B cell (primary cell): Measurements from ENCODE around the gene CADPS.

Source experiments
- CTCF ChIP-seq: fragments of 200-600 bp; IDR thresholded peaks from one replicate; pipeline ENCODE4 v1.8.0; 2022; ENCODE audit warnings: antibody characterized with exemption, mild to moderate bottlenecking
- EZH2 ChIP-seq: IDR thresholded peaks from 2 replicates; pipeline ENCODE4 v1.6.1; 2012; ENCODE audit warnings: borderline replicate concordance, low read depth, mild to moderate bottlenecking, moderate library complexity, low read length; ENCODE audit not compliant: insufficient read depth, poor library complexity, severe bottlenecking

GRCh38 chr3:62482961-62483360 is 392.3 kb downstream of the CADPS start:
- no peak for TF ChIP-seq CTCF
- no peak for TF ChIP-seq EZH2
